Gastroesophageal sphincter (tissue), 3 donors: ENCODE results near the gene NEK7.

Experiments used
- POLR2A ChIP-seq, 2 donors: fragments of 450-650 bp; IDR thresholded peaks; one replicate each; pipeline ENCODE4 v1.6.1; 2017; ENCODE audit warnings: antibody characterized with exemption in 2 of 2, mild to moderate bottlenecking in 2 of 2, moderate library complexity in 1 of 2
- POLR2AphosphoS5 ChIP-seq: sonication (generic); formaldehyde crosslinking; IDR thresholded peaks from one replicate; pipeline ENCODE4 v1.6.1; 2017; ENCODE audit warnings: antibody characterized with exemption
- TF ChIP-seq, protein P1 (sequence below), 4 experiments: fragments of 200-600 bp in 2 of 4; fragments of 450-650 bp in 2 of 4; sonication (generic) in 1 of 4; IDR thresholded peaks; one replicate each; pipeline ENCODE4 v1.5.1; 2017 to 2019; ENCODE audit warnings: antibody characterized with exemption in 4 of 4, mild to moderate bottlenecking in 2 of 4, moderate library complexity in 2 of 4

- TF ChIP-seq, protein P1, sequence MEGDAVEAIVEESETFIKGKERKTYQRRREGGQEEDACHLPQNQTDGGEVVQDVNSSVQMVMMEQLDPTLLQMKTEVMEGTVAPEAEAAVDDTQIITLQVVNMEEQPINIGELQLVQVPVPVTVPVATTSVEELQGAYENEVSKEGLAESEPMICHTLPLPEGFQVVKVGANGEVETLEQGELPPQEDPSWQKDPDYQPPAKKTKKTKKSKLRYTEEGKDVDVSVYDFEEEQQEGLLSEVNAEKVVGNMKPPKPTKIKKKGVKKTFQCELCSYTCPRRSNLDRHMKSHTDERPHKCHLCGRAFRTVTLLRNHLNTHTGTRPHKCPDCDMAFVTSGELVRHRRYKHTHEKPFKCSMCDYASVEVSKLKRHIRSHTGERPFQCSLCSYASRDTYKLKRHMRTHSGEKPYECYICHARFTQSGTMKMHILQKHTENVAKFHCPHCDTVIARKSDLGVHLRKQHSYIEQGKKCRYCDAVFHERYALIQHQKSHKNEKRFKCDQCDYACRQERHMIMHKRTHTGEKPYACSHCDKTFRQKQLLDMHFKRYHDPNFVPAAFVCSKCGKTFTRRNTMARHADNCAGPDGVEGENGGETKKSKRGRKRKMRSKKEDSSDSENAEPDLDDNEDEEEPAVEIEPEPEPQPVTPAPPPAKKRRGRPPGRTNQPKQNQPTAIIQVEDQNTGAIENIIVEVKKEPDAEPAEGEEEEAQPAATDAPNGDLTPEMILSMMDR (IDR thresholded peaks at IDR 0.05) = no peak
- no peak for TF ChIP-seq POLR2A (IDR thresholded peaks at IDR 0.05)
- no peak for TF ChIP-seq POLR2AphosphoS5
Measured at GRCh38 chr1:198370996-198371395, 214.2 kb downstream of the NEK7 start.
